HFFc6 (cell line): ENCODE results near the gene PADI1. TPM values are rescaled to one million over a fixed set of nuclear protein-coding genes. Genes with fewer than 3 reads are reported as not detected.

ENCODE experiments used
- DNase-seq: peaks from one replicate; pipeline ENCODE4 v3.0.0-alpha.2; 2018
- H3K27ac Mint-ChIP-seq: 2 replicates; pipeline ENCODE4 v1.8.0; 2020; ENCODE audit warnings: mild to moderate bottlenecking, mixed read lengths
- H3K27me3 Mint-ChIP-seq: 2 replicates; pipeline ENCODE4 v1.8.0; 2021; ENCODE audit warnings: mild to moderate bottlenecking, moderate library complexity, mixed read lengths; ENCODE audit not compliant: insufficient read depth
- H3K36me3 Mint-ChIP-seq: 2 replicates; pipeline ENCODE4 v1.8.0; 2021; ENCODE audit warnings: low read depth, mixed read lengths
- H3K4me1 Mint-ChIP-seq: 2 replicates; pipeline ENCODE4 v1.8.0; 2020; ENCODE audit warnings: low read depth, mixed read lengths
- H3K4me3 Mint-ChIP-seq: 2 replicates; pipeline ENCODE4 v1.8.0; 2020; ENCODE audit warnings: mild to moderate bottlenecking, moderate library complexity, mixed read lengths
- H3K9me3 Mint-ChIP-seq: 2 replicates; pipeline ENCODE4 v1.8.0; 2020; ENCODE audit warnings: mild to moderate bottlenecking, mixed read lengths
- total RNA-seq, 6 experiments: library from RNA; stranded (reverse); fragmentation: NEBNext Ultra II Directional; extraction: Animal tissue kit (Norgen Biotek cat#: 25700); gene quantifications; 2 replicates in 1 of 6; 3 replicates in 5 of 6; pipeline ENCODE4 v1.2.3, GENCODE V29; 2021
- TF ChIP-seq, protein P1 (sequence below): fragments of 200-600 bp; sonication (generic); IDR thresholded peaks from 2 replicates; pipeline ENCODE4 v1.5.0; 2021; ENCODE audit warnings: antibody characterized with exemption, mild to moderate bottlenecking

The PADI1 gene
- total RNA-seq, 6 experiments from 2014 or later: 0.11 to 0.95 (median 0.22) TPM; not detected in 1

DNA sequence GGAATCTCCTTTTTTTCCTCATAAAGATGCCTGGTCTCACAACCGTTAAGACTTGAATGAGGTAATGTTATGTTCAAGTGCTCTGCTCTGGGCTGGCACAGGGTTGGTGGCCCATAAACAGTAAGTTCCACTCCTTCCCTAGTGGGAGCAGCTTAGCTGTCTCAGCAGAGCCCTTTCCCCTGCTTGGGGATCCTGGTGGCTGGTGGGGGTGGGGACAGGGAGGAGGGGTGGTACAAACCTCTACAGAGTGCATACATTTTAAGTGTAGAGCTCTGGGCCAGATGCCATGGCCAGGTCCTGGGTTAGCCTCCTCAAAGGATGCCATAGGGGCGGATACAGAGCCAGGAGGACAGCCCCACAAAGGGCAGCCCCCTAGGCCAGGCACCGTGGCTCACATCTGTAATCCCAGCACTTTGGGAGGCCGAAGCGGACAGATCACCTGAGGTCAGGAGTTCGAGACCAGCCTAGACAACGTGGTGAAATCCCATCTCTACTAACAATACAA, 20.7 kb upstream of the PADI1 start:
- no peak for DNase-seq
- H3K9me3 Mint-ChIP-seq: peaks cover 11% of the 10 kb centered on the region
- H3K4me3 Mint-ChIP-seq: no peak overlapping the region
- peaks cover 41% of the 10 kb centered on the region for H3K4me1 Mint-ChIP-seq
- H3K36me3 Mint-ChIP-seq: peaks cover 18% of the 10 kb centered on the region
- peaks cover 1% of the 10 kb centered on the region; the same call in 1 of the 2 replicates for H3K27me3 Mint-ChIP-seq
- no peak overlapping the region for H3K27ac Mint-ChIP-seq
- TF ChIP-seq, protein P1, sequence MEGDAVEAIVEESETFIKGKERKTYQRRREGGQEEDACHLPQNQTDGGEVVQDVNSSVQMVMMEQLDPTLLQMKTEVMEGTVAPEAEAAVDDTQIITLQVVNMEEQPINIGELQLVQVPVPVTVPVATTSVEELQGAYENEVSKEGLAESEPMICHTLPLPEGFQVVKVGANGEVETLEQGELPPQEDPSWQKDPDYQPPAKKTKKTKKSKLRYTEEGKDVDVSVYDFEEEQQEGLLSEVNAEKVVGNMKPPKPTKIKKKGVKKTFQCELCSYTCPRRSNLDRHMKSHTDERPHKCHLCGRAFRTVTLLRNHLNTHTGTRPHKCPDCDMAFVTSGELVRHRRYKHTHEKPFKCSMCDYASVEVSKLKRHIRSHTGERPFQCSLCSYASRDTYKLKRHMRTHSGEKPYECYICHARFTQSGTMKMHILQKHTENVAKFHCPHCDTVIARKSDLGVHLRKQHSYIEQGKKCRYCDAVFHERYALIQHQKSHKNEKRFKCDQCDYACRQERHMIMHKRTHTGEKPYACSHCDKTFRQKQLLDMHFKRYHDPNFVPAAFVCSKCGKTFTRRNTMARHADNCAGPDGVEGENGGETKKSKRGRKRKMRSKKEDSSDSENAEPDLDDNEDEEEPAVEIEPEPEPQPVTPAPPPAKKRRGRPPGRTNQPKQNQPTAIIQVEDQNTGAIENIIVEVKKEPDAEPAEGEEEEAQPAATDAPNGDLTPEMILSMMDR: no peak

DNA sequence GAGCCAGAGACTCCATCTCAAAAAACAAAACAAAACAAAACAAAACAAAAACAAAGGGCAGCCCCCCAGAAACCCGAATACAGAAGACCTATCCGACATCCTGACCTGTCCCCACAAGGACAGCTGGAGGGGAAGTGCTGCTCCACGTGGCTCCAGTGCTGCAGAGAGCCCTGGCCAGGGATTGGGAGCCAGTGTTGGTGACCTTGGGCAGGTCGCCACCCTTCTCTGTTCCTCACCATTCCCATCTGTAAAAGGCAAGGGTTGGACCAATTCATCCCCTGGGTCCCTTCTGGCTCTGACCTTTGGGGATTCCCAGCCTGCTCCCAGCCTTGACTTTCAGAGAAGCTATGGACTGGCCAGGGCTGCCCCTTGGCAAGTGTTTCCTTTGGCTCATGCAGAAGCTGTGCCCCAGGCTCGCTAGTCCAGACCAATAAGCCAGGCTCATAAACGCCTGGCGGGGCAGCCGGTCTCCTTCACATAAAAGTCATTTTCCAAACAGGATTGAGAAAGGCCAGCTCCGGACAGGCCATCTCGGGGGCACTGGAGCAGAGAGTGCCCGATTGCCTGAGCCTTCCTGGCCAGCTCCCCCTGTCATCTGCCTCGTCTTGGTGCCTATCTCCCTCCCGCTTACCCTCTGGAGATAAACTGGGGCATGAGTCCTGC, 20.0 kb upstream of the PADI1 start:
- TF ChIP-seq, protein P1: no peak
- peaks cover 1% of the 10 kb centered on the region; the same call in 1 of the 2 replicates for H3K27me3 Mint-ChIP-seq
- H3K27ac Mint-ChIP-seq: no peak overlapping the region
- H3K9me3 Mint-ChIP-seq: peaks cover 15% of the 10 kb centered on the region
- no peak overlapping the region for H3K4me3 Mint-ChIP-seq
- DNase-seq: no peak
- H3K4me1 Mint-ChIP-seq: peaks cover 45% of the 10 kb centered on the region
- H3K36me3 Mint-ChIP-seq: peaks cover 22% of the 10 kb centered on the region

DNA sequence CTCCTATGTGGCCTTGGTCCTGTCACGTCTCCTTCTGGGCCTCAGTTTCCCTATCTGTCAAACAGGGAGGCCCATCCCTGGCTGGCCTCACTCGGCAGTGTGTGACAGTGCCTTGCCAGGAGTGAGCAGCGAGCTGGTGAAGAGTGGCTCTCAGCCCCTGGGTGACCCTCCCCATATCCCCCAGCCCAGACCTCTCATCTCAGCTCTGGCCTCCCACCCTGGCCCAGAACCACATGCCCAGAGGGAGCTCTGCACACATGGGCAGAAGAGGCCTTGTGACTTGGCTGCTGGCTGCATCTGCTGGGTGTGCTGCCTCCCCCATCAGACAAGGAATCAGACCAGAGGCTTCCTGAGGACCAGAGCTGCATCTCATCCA, 19.5 kb upstream of the PADI1 start:
- no peak overlapping the region for H3K4me3 Mint-ChIP-seq
- H3K27ac Mint-ChIP-seq: no peak overlapping the region; the same call in 1 of the 2 replicates
- H3K9me3 Mint-ChIP-seq: peaks cover 15% of the 10 kb centered on the region
- TF ChIP-seq, protein P1: no peak
- H3K36me3 Mint-ChIP-seq: peaks cover 22% of the 10 kb centered on the region
- H3K27me3 Mint-ChIP-seq: peaks cover 1% of the 10 kb centered on the region; the same call in 1 of the 2 replicates
- peaks cover 45% of the 10 kb centered on the region for H3K4me1 Mint-ChIP-seq
- DNase-seq: no peak

DNA sequence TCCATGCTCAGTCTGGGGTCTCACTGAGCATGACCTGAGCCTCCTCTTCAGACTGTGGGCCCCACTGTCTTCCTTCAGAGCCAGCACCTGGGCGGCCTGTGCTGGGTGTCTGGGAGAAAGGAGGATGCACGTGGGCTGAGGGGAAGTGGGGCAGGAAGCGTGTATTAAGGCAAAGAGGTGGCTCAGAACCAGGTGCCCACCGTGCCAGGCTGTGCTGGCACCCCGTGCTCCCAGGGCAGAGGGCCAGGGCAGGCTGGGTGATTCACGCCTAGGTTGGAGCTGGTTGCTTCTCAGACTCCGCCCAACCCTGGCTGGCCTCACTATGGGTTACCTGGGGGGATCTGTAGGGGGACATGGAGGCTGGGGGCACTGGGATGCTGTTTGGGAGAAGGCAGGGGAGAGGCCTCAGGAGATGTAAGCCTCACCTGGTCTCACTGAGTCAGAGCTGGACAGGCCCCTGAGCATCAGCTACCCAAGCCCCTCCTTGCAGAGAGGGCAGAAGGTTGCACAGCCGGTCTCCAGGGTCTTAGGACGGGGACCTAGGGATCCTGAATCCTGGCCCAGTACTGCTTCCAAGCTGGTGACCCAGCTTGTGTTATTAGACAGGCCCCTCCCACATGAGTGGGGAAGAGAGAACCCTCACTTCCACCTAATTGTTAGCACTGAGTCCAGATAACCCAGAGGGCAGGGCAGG, 18.6 kb upstream of the PADI1 start:
- H3K36me3 Mint-ChIP-seq: peaks cover 16% of the 10 kb centered on the region
- peaks cover 15% of the 10 kb centered on the region for H3K9me3 Mint-ChIP-seq
- H3K27ac Mint-ChIP-seq: no peak overlapping the region; the same call in 1 of the 2 replicates
- no peak overlapping the region for H3K4me3 Mint-ChIP-seq
- no peak for DNase-seq
- peaks cover 1% of the 10 kb centered on the region; the same call in 1 of the 2 replicates for H3K27me3 Mint-ChIP-seq
- TF ChIP-seq, protein P1: no peak
- H3K4me1 Mint-ChIP-seq: peaks cover 44% of the 10 kb centered on the region

DNA sequence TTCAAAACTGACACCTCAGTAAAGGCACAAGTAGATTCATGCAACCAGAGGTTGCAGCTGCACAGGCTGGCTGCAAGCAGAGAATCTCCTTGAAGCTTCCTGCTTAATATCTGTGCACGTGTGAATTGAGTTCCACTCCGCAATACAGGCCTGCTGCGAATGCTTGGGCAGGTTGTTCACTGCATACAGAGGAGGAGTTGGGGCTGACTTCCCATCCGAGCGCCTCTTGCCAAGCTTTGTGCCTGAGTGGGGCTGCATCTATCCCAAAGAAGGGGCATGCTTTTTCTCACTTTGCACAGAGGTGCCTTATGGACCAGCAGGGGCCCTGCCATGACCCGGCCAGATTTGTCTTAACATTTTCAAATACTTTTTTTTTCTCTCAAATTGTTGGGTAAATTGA, 17.9 kb upstream of the PADI1 start:
- Mint-ChIP-seq H3K9me3 (peaks cover 15% of the 10 kb centered on the region), H3K4me3 (no peak overlapping the region), H3K36me3 (peaks cover 20% of the 10 kb centered on the region), H3K27ac (no peak overlapping the region), H3K4me1 (peaks cover 50% of the 10 kb centered on the region), H3K27me3 (peaks cover 1% of the 10 kb centered on the region; the same call in 1 of the 2 replicates)
- TF ChIP-seq, protein P1: no peak
- no peak for DNase-seq
